Stimulated activated CD4-positive, alpha-beta T cell treated with anti-CD3 and anti-CD28 coated beads, Interleukin-4, amount 100 ng/mL, for 48 hours (primary cell): ENCODE measurements around the gene ERBB4.
"Not testable (repeated sequence)": the region's sequence is repeated elsewhere in the genome, so short reads cannot be mapped to it uniquely, and the experiment has no call there.

Source experiments
- DNase-seq, 2 donors: peaks; one replicate each; pipeline ENCODE4 v3.0.0-alpha.2; 2020; ENCODE audit warnings: low read depth in 2 of 2

Gene ERBB4

DNA sequence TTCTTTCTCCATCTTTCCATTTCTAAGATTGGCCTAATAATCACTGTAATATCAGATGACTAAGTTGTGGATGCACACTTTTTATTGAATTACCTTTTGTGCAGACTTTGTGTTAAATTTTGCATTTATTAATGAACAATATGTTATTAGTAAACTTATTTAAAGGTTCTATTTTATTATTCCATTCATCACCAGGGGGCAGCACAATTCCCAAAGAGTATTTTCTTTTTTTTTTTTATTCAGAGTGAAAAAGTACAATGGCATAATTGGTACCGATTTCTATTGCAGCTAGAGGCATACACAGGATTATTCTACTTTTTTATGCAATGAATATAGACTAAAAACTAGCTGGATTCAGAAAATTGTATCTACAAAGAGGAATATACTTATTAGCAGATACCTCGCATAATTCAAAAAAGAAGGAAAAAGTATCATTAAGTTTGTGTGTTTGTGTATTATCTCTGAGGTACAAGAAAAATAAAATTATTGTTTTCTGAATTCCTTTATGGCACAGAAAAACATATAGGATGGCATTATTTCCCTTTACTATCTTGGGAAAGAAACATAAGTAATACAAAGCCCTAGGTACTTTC, 390.6 kb downstream of the ERBB4 start:
- DNase-seq: no peak

DNA sequence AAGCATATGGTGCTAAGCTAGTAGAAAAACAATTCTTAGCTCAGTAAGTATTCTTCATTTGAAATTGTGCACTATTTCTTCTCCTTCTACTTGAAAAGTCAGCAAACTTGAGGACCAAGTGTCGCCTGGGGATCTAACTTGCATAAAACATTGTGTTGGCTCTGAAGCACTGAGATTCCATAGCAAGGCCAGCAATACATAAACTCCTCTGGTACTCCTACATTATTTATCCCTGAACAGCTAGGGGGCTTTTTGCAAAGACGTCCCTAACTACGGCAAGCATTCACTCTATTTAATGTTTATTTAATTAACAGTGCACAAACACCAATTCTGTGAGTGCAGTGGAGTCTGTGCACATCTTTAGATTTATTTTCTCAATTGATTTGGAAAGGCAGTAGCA, 392.2 kb downstream of the ERBB4 start:
- no peak for DNase-seq

DNA sequence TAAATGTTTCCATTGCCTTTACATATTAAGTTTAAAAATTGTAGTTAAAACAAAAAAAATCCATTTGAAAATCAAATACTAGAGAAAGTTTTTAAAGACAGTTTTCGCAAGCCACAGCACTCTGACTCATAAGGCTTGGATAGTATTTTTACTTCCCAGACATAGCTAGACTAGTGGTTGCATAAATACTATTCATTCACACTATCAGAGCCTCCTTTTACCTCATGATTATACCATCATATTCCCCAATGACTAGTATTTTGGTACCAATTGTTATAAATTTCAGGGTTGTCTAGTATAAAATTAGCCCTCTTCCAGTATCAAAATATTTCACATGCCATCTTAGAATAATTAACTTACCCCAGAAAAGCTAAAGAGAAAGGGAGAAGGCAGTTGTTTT, 393.5 kb downstream of the ERBB4 start:
- no peak for DNase-seq

DNA sequence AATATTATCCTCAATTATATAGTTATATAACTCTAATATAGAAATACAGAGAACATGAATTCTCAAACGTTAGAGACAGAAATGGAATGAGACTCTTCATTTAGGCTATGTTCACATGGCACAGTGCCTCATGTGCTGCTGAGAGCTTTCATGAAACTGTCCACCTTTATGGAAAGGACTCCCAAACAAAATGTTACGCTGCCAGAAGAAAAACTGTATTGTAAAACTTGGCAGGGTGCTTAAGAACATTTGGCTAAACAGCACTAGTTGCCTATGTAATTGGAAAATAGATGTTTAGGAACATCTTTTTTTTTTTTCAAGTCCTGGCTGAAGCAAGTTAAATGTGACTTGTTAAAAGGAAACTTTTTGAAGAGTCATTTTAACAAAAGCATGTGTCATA, 396.0 kb downstream of the ERBB4 start:
- no peak for DNase-seq

DNA sequence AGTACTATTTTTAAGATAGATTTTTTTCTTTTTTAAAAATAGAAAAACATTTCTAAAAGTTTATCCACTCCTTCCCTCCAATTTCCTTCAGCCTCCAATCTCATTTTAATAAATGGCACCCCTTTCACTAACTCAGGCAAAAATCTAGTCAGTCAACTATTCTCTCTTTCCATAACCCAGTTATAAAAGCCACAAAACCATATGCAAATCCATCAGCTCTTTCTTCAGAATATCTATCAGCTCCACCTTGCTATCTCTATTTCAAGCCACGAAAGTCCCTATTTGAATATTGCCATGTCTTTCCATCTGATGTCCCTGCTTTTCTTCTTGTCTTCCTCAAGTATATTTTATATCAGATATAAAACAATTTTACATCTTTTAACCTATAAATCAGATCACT, 397.1 kb downstream of the ERBB4 start:
- DNase-seq: no peak

DNA sequence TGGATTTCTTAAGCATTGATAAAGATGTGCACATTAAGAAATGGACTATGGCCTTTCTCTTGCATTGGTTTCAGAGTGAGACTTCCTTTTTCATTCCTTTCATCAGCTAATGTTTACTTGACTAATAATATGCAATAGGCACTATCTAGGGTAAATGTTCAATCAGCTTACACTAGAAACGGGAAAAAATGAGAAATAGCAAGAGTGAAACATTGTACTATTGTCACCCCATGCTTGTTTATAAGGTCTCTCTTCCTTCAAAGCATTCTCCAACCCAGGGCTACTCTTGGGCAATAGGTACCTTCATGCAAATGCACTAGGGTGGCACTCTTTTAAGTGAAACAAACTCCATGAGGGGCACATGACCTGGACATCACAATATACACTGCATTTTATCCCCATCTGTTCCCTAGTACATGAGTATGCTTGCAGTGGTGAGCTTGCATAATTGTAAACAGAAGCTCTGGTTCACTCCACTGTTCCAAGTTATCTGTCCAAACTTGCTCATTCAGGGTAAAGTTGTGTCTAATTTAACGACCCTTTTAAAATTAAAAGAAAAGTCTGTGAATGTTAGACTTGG, 402.3 kb downstream of the ERBB4 start:
- DNase-seq: no peak

DNA sequence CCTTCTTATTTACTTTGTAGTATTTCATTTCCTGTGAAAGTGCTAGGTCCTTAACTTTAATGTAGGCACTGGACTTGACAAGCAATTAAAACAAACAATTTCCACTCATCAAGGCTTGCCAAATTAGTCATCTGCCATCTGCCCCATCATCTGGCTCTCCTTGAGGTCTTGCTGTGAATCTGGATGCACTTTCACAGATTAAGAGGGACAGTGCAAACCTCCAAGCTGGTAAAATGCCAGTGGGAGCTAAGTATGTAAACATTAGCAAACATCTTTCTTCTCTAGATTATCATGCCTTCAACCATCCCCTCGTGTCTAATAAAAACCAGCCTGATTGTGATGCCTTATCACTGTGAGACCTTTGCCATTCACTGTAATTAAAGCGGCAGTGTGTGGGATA, 402.9 kb downstream of the ERBB4 start:
- no peak for DNase-seq

DNA sequence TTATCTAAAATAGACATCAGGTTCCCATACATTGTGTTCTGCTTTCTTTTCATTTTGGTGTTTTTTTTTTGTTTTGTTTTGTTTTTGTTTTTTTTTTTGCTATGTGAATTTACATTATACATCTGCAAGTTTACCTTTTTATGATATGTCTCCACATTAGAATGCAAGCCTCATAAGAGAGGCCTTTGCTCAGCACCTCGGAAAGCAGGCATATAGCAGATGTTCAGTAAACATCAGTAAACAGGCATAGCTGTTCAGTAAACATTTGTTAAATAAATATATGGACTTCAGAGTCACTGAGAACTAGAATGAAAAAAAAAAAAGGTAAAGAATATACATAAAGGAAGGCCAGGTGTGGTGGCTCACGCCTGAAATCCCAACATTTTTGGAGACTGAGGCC, 405.3 kb downstream of the ERBB4 start:
- DNase-seq: no peak

DNA sequence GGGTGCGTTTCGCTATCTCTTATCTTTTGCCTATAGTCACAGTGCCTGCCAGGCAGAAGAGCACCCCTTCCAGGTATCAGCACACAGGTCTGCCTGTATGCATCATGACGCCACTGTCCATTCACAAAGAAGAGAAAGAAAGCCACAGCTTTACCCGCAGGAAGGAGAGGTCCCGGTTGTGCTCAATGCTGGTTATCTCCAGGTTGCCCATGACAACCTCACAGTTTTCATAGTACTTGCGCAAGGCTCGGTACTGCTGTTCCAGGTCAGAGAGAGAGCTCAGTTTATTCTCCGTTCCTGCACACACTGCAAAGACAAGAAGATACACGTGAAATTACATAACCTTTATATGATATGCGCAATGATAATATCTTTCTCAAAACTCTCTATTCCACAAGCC, 414.0 kb downstream of the ERBB4 start:
- DNase-seq: no peak

DNA sequence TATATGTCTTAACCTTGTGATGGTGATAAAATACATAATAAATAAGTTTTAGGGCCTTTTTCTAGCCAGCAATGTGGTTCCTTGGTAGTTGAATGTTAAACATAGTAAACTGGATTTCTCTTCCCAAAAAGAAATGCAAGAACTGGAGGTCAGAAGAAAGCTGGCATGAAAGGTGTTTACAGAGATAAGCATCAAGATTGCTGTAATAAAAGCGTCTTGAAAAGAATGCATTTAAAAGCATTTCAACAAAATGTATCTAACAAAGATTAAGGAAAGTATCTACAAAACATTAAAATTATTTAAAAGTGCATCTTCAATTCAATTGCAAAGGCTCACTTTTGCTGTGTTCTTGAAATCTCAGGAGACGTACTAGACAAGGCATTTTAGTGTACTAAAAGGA, 419.0 kb downstream of the ERBB4 start:
- no peak for DNase-seq

DNA sequence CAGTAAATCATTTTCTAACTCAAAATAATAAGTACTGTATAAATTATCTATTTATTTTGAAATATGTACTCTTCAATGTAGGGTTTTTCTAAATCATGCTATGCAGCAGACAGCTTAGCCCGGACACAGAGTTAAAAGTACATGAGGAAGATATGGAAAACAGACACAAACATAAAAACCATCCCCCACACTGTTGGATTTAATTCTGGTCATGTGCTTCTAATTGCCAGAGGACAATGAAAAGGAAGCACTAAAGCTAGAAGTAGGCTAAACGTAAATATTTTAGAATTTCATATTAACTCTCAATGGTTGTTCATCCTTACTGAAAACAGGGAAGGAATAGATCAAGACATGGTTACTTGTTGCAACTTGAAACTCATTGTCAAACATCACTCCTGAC, 420.7 kb downstream of the ERBB4 start:
- no peak for DNase-seq

DNA sequence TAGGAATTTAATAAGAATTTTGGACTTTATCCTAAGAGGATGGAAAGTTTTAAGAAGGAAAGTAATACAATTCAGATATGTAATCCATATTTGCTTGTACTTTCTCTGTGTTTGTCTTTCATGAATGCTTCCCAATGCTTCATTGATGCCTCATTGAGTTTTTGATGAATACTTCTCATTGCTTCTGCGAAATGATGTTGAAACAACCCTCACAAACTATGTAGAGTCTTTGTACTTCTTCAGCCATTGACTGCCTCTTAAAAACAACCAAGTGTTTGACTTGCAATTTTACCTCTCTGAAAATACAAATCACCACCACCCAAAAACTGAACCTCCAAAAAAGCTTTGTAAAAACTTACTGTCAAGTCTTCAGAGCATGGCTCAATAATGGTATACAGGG, 424.1 kb downstream of the ERBB4 start:
- DNase-seq: no peak

DNA sequence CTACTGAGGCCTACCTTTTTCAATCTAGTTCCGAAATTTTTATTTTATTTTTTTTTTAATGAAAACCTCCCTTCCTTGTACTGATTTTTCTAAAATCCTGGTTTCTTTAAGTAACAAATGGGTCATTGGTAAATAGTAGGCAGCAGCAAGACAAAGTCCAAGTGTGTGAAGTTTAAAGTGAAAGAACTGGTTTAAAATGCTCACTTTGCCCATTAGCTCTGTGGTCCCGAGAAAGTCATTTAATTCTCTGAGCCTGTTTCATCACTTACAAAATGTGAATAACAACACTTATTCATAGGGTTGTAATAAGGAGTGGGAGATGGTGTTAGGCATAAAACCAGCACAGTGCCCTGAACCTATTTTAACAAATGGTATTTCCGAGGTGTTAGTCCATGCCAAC, 426.2 kb downstream of the ERBB4 start:
- DNase-seq: no peak

DNA sequence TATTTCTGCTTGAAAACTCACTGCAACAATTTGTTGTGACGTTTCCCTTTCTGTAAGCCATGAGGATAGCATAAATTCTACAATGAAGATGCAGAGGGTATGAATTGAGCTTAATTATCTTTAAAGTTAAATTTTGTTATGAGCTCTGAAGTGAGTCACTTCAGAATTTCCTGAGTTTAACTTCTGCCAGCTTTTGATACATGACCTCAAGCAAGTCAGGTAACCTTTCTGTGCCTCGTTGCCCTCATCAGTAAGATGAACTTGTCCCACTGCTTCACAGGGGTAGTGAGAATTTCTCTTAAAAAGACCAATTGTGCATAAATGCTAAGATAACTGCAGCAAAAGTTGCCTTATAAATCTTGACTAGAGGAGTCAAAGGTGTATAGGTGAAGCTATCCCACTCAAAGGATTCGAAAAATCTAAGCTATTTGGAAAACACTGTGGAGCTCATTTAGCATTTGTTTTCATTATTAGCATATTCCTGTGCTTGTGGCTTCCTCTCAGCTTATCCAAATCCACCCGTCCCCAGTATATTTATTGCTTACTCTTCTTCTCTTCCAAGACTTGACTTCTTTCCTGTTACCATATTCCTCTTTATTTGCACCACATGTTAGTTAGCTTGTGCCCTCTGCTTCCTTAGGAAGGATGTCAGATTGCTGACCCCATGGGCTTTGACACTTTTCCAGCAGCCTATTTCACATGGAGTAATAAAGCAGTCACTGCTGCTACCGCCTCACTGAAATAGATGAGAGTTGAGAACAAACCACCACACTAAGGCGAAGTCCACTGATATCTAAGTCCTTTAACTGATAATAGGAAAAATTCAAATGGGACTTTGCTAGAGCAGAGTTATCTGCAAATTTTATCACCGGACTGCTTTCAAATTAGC, 428.6 kb downstream of the ERBB4 start:
- DNase-seq: no peak

DNA sequence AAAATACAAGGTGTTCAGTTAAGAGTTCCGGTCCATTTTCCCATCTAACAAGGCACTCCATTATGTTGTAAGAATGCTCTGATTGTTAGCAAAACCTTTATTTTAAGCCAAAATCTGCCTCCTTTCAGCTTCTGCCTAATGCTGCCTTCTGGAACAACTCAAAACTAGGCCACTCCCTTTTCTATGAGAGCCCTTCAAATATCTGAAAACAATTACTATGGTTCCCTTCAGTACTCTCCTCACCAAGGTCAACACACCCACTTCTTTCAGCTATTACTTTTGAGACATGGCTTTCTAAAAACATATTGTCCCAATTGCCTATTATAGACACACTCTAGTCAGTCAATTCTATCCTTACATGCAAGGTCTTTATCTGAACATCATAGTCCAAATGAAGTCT, 429.4 kb downstream of the ERBB4 start:
- no peak for DNase-seq

DNA sequence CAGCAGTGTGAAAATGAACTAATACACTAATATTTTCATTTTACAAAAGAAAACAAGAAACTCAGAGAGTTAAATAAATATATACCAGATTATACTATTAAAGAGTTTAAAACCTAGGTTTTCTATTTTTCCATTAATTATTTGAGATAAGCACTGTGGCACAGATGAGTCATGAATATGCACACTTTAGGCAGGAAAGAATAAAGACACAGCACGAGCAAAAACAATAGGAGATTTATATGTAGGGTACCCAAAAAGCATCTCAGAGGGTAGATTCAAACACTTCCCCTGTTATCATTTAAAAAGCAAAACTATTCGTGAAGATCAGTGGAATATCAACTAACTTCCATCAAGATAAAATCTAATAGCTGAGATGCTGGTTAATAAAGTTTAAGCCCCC, 430.6 kb downstream of the ERBB4 start:
- DNase-seq: no peak

DNA sequence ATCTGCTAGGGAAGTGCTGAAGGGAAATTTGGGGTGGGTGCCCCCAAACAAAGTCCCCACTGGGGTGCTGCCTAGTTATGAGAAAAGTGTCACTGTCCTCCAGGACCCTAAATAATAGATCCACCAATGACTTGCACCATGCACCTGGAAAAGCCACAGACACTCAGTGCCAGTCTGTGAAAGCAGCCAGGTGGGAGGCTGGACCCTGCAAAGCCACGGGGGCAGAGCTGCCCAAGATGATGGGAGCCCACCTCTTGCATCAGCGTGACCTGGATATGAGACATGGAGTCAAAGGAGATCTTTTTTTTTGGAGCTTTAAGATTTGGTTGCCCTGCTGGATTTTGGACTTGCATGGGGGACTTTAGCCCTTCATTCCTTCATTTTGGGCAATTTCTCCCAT, 431.6 kb downstream of the ERBB4 start:
- DNase-seq: no peak

DNA sequence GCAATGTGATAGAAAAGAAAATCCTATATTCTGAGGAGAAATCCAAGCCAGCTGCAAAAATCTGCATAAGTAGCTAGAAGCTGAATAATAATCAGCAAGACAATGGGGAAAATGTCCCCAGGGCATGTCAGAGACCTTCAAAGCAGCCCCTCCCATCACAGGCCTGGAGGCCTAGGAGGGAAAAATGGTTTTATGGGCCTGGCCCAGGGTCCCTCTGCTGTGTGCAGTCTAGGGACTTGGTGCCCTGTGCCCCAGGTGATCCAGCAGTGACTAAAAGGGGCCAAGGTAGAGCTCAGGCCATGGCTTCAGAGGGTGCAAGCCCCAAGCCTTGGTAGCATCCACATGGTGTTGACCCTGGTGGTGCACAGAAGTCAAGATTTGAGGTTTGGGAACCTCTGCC, 432.1 kb downstream of the ERBB4 start:
- DNase-seq: not testable (repeated sequence)

DNA sequence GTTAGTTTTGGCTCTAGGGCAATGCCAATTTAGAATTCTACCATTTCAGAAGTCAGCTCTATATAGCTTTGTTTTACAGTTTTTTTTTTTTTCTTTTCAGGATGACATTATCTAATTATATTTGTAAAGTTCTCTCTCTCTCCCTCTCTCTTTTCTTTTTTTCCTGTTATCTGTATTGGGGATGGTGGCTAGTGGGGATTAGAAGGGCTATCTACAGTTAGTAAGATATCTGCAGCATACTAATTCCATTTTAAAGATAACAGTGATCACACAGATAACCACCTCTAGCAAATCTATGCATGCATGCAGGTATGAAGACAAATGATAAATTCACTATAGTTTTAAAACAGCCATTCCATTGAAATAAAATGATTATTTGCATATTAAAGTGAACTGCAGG, 438.9 kb downstream of the ERBB4 start:
- no peak for DNase-seq

DNA sequence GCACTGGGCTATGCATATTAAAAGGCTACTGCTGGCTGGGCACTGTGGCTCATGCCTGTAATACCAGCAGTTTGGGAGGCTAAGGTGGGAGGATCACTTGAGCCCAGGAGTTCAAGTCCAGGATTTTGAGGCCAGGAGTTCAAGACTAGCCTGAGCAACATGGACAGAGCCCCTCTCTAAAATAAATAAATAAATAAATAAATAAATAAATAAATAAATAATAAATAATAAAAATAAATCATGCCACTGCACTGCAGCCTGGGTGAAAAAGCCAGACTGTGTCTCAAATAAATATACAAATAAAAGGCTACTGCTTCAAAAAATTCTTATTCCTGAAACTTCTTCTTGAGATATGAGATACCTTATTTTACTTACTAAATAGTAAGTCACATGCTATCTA, 439.6 kb downstream of the ERBB4 start:
- no peak for DNase-seq

DNA sequence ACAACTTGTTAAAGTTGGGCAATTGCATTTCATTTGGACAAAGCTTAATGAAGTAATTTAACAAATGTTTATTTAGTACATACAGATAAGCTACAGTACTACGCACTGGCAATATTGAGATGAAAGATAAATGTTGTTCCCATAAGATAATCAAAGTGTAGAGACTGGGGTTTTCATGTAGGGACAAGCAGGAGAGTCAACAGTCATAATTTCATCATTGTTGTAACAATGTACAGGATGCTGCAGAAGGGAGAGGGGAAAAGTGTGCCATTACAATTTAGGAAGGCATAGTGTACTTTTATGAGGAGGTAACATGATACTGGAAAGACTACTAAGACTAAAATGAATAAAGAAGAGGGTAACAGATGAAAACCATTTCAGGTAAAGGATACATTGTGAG, 441.6 kb downstream of the ERBB4 start:
- no peak for DNase-seq

DNA sequence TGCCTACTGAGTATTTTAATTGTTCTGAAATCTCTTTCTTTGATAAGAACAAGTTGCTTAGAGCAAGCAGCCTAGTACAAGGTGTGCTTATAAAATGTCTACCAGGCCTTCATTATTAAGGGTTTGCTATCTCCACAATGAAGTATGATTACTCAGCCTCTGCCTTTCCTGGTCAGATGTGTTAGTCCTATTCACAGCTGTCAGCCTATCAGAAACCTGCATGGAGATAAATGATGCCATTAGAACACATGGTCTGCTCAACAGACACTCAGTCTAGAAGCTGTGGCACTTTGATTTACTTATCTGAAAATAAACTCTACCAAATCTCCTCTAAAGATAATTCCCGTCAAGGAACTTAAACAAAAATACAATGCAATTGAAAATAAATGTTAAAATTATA, 448.7 kb downstream of the ERBB4 start:
- DNase-seq: no peak

DNA sequence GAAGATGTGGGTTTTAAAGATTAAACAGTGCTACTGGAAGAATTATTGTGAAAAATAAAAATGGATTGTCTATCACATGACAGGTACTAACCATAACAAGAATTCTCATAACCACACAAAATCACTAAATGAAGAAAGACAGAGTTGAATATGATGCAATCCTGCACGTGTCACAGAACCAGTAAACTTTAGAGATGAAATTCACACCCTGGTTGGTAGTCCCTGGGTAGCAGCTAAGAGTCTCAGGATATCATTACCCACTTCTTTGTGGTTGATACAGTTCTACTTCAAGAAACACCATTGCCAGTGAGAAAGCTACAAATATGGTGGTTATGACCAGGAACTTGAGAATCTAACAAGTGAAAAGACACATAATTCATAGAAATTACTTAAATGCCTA, 450.2 kb downstream of the ERBB4 start:
- no peak for DNase-seq
